NCI-H2227 (cell line): ENCODE measurements around the gene TNC.

Experiments used
- DNase-seq: peaks from one replicate; lab custom pipeline; 2025; ENCODE audit not compliant: unreplicated experiment; lab: John Stamatoyannopoulos, UW

The TNC gene

DNA sequence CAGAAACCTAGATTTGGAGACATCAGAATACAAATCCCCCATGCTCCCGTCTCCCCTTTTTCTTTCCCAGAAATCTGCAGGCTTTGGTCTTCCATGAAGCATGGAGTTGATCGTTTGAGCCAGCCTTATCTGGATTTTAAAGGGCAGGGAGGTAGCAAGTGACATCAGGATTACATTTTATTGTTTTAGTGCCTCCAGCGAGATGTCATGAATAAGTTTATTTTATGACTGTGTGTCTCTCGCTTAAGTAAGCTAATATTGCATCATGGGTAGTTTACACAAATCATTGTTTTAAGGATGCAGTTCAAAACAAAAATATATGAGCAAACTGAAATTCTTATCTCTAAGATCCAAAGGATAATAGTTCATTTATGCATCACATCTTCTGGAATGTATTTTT is 136.9 kb downstream of the TNC start:
- no peak for DNase-seq

DNA sequence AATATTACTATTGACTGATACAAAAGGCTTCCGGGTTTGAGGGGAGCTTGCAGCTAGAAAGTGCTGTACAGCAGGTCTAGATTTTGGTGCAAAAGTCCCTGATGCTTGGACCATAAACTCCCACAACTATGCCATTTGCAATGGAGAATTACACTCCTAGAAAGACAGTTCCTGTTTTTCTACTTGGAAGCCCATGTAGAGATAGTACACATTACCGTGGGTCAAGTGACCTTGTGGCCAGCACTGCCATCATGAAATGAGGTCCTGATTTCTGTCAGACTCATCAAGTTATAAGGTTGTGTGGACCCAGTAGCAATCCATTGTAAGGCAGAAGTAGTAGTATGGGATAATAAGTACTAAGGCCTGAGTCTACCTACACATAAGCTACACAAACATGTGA is 144.7 kb downstream of the TNC start:
- DNase-seq: no peak

DNA sequence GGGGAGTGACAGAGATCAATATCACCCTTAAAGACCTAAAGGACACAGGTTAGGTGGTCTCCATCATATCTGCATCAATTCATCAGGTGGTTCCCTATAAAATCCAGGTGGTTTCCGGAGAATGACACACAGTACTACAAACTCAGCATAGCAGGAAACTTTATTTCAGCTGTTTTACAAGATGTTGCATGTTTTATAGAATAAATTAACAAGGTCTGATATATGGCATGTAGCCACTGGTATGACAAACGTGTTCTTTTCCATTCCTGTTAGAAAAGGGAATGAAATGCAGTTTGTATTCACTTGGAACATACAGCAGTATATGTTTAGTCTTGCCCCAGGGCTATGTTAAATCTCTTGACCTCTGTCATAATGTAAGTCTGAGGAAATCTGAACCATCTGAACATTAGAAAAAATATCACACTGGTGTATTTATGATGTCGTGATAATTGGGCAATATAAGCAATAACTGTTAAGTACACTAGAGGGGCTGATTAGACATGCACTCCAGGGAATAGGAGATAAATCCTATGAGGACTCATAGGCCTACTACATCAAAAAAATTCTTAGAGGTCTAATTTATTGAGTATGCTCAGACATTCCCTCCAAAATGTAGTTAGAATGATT is 145.3 kb downstream of the TNC start:
- DNase-seq: no peak
